Measurements from ENCODE around the gene KCTD5.

The KCTD5 gene

DNA sequence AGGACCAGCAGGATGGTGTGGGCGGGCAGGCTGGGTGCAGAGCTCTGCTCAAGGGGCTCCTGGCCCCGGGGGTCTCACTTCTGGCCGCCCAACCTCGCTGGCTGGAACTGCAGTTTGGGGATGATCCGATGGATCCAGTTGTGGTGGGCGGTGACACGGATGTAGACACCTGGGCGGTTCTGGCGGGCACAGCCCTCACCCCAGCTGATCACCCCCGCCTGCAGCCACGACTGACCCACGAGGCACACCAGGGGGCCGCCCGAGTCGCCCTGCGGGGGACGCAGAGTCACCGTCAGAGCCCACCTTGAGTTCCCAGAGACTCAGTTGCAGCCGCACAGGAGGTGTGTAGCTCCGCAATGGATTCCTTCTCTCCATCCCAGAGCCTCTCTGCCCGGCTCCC lies 30.2 kb downstream of the KCTD5 start:
- Histone ChIP-seq H3K27me3 (ENCODE audit: insufficient read depth, low read depth) (peaks cover 31% of the 10 kb centered on the region), H2AFZ (ENCODE audit: low read depth) (no peak overlapping the region), H3K4me3 (IDR thresholded peaks at IDR 0.05; ENCODE audit: insufficient read depth, low read depth, low read length) (no peak overlapping the region), H3K79me2 (ENCODE audit: insufficient read depth, low read depth) (no peaks in the 10 kb centered on the region), H3K4me1 (ENCODE audit: low read depth, poor library complexity, severe bottlenecking) (no peaks in the 10 kb centered on the region), H3K4me2 (no peak overlapping the region), H3K9ac (no peak overlapping the region), H3K36me3 (ENCODE audit: insufficient read depth) (no peaks in the 10 kb centered on the region), H3K27ac (no peak overlapping the region), H4K20me1 (ENCODE audit: insufficient read depth) (no peaks in the 10 kb centered on the region)
- TF ChIP-seq, protein P1, sequence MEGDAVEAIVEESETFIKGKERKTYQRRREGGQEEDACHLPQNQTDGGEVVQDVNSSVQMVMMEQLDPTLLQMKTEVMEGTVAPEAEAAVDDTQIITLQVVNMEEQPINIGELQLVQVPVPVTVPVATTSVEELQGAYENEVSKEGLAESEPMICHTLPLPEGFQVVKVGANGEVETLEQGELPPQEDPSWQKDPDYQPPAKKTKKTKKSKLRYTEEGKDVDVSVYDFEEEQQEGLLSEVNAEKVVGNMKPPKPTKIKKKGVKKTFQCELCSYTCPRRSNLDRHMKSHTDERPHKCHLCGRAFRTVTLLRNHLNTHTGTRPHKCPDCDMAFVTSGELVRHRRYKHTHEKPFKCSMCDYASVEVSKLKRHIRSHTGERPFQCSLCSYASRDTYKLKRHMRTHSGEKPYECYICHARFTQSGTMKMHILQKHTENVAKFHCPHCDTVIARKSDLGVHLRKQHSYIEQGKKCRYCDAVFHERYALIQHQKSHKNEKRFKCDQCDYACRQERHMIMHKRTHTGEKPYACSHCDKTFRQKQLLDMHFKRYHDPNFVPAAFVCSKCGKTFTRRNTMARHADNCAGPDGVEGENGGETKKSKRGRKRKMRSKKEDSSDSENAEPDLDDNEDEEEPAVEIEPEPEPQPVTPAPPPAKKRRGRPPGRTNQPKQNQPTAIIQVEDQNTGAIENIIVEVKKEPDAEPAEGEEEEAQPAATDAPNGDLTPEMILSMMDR (conservative IDR thresholded peaks at IDR 0.05; ENCODE audit: low read depth, low read length): no peak

DNA sequence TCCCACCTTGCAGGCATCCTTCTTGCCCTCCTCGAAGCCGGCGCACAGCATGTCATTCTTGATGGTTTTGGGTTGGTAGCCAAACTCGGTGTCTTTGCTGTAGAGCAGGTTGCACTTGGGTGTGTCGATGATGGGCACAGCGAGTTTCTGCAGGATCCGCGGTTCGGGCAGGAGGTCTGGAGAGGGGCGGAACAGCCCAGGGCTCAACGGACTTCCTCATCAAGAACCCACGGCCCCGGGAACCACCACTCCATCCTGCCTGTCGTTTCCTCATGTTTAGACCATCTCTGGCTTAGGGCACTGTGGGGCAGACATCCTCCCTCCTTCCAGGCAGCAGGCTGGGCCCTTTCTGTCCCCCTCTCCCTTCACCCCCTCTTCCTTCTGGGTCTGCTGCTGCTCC lies 31.2 kb downstream of the KCTD5 start:
- H3K4me1 ChIP-seq (ENCODE audit: low read depth, poor library complexity, severe bottlenecking): no peaks in the 10 kb centered on the region

DNA sequence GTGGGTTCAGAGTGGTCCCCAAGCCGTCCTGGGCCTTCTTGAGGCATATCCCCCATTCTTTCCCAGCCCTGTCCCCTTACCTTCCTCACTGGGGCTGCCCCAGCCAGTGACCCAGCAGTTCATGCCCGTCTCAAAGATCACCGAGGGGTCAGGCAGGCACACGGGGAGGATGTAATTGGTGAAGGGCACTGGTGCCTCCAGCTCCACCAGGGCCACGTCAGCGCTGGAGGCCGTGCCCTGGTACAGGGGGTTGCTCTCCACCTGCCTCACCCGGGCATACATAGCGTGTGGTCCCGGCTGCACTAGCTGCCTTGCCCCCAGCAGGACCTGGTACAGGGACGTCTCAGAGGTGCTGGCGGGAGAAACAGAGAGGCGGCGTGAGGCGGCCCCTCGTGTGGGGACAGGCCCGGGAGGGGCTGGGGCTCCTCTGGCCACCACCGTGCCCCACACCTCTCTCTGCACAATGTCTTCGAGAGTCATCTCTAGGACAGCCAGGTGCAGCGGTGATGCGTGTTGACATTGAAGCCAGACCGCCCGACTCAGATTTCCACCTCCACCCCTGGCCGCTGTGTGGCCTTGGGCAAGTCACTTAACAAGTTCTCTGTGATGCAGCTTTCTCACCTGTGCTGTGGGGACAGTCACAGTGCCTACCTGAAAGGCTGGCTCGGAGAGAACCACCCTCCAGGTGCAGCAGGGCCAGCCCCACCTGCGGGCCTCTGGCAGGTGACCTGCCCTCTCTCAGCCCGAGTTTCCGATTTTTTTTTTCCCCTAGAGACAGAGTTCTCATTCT lies 31.9 kb downstream of the KCTD5 start:
- Histone ChIP-seq H3K27me3 (ENCODE audit: insufficient read depth, low read depth) (peaks cover 31% of the 10 kb centered on the region), H3K79me2 (ENCODE audit: insufficient read depth, low read depth) (no peaks in the 10 kb centered on the region), H4K20me1 (ENCODE audit: insufficient read depth) (no peaks in the 10 kb centered on the region), H2AFZ (ENCODE audit: low read depth) (no peak overlapping the region), H3K27ac (no peak overlapping the region), H3K4me3 (IDR thresholded peaks at IDR 0.05; ENCODE audit: insufficient read depth, low read depth, low read length) (no peak overlapping the region), H3K4me2 (no peak overlapping the region), H3K4me1 (ENCODE audit: low read depth, poor library complexity, severe bottlenecking) (no peaks in the 10 kb centered on the region), H3K9ac (no peak overlapping the region), H3K36me3 (ENCODE audit: insufficient read depth) (no peaks in the 10 kb centered on the region)
- TF ChIP-seq, protein P1 (conservative IDR thresholded peaks at IDR 0.05; ENCODE audit: low read depth, low read length): no peak

More for the DNA sequence above, 31.2 kb downstream of the KCTD5 start:
- H3K27ac ChIP-seq: no peak overlapping the region
- no peaks in the 10 kb centered on the region for H3K79me2 ChIP-seq (ENCODE audit: insufficient read depth, low read depth)
- H3K36me3 ChIP-seq (ENCODE audit: insufficient read depth): no peaks in the 10 kb centered on the region
- H2AFZ ChIP-seq (ENCODE audit: low read depth): no peak overlapping the region
- no peaks in the 10 kb centered on the region for H4K20me1 ChIP-seq (ENCODE audit: insufficient read depth)
- H3K27me3 ChIP-seq (ENCODE audit: insufficient read depth, low read depth): peaks cover 31% of the 10 kb centered on the region
- TF ChIP-seq, protein P1 (conservative IDR thresholded peaks at IDR 0.05; ENCODE audit: low read depth, low read length): no peak
- H3K9ac ChIP-seq: no peak overlapping the region
- no peak overlapping the region for H3K4me3 ChIP-seq (IDR thresholded peaks at IDR 0.05; ENCODE audit: insufficient read depth, low read depth, low read length)
- H3K4me2 ChIP-seq: no peak overlapping the region

DNA sequence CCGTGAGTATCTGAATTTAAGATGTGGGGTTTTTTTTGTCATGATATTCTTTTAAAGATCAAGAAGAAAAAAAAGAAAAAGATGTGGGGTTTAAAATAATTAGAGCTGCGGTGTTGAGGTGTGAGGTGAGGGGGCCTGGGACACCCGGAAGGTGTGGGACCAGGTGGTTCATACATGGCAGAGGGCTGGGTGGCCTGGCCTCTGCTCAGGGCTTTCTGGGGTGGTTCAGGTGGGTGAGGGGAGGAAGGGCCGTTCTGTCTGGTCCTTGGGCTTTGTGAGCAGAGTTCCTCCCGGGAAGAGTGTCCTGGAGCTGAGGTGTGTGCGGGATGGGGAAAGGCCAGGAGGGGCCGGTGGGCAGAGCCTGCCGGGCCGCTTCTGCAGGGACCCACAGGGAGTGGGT lies 32.7 kb downstream of the KCTD5 start:
- Histone ChIP-seq H4K20me1 (ENCODE audit: insufficient read depth) (no peaks in the 10 kb centered on the region), H3K27me3 (ENCODE audit: insufficient read depth, low read depth) (peaks cover 31% of the 10 kb centered on the region), H2AFZ (ENCODE audit: low read depth) (no peak overlapping the region), H3K4me1 (ENCODE audit: low read depth, poor library complexity, severe bottlenecking) (no peaks in the 10 kb centered on the region), H3K9ac (no peak overlapping the region), H3K36me3 (ENCODE audit: insufficient read depth) (no peaks in the 10 kb centered on the region), H3K27ac (no peak overlapping the region), H3K4me3 (IDR thresholded peaks at IDR 0.05; ENCODE audit: insufficient read depth, low read depth, low read length) (no peak overlapping the region), H3K79me2 (ENCODE audit: insufficient read depth, low read depth) (no peaks in the 10 kb centered on the region), H3K4me2 (no peak overlapping the region)
- TF ChIP-seq, protein P1 (conservative IDR thresholded peaks at IDR 0.05; ENCODE audit: low read depth, low read length): no peak
